B cell (primary cell): ENCODE results near the gene BARHL1.

Experiments used
- EZH2 ChIP-seq: IDR thresholded peaks from 2 replicates; pipeline ENCODE4 v1.6.1; 2012; ENCODE audit warnings: borderline replicate concordance, low read depth, mild to moderate bottlenecking, moderate library complexity, low read length; ENCODE audit not compliant: insufficient read depth, poor library complexity, severe bottlenecking
- TF ChIP-seq, protein P1 (sequence below): fragments of 200-600 bp; IDR thresholded peaks from one replicate; pipeline ENCODE4 v1.8.0; 2022; ENCODE audit warnings: antibody characterized with exemption, mild to moderate bottlenecking

GRCh38 chr9:132534832-132535231 is 47.6 kb upstream of the BARHL1 start:
- TF ChIP-seq, protein P1, sequence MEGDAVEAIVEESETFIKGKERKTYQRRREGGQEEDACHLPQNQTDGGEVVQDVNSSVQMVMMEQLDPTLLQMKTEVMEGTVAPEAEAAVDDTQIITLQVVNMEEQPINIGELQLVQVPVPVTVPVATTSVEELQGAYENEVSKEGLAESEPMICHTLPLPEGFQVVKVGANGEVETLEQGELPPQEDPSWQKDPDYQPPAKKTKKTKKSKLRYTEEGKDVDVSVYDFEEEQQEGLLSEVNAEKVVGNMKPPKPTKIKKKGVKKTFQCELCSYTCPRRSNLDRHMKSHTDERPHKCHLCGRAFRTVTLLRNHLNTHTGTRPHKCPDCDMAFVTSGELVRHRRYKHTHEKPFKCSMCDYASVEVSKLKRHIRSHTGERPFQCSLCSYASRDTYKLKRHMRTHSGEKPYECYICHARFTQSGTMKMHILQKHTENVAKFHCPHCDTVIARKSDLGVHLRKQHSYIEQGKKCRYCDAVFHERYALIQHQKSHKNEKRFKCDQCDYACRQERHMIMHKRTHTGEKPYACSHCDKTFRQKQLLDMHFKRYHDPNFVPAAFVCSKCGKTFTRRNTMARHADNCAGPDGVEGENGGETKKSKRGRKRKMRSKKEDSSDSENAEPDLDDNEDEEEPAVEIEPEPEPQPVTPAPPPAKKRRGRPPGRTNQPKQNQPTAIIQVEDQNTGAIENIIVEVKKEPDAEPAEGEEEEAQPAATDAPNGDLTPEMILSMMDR, result no peak
- TF ChIP-seq EZH2, result no peak
